ENCODE measurements around the gene THAP11.
"Not testable (repeated sequence)": the region's sequence is repeated elsewhere in the genome, so short reads cannot be mapped to it uniquely, and the experiment has no call there.

THAP11 gene

GRCh38 chr16:67862623-67863583, 20.8 kb downstream of the THAP11 start:
- no peak for DNase-seq

- not testable (repeated sequence) for DNase-seq
These were observed 21.9 kb downstream of the THAP11 start for GRCh38 chr16:67864044-67864443.

DNA sequence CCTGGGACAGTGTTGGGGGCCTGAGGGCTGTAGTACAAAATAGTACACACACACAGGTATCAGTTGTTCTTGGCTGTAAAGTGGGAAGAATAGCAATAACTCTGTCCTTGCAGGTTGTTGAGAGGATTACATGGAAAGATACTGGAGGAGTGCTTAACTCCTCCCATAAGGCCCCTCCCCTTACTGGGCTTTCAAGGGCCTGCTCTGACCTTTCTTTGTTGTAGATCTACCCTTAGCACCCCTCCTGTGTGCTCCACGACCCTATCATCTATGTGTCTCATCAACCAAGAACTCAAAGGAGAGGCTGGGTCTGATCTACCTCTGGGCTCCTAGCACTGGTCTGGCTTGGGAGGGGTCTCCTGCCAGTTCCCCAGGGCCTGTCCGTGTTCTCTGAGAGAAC, 22.5 kb downstream of the THAP11 start:
- DNase-seq, result no peak

DNA sequence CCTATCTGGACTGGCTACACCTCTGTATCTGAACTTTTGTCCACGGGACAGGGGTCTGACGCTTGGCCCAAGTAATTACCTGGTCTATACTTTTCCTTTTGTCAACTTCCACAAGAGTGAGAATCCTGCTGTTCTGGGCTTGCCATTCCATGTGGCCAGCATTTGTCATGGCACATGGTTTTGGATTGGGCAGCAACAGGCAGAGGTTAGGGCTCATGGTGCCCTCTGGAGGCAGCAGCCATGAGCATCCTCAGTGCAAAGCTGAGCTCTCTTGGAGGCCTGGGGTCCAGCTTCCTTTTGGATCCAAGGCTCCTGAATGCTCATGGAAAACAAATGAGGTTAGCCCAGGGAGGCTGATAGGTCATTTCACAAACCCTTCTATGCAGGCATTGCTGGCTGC, 23.2 kb downstream of the THAP11 start:
- peak in 1 of 5 experiments; percentile 33 for DNase-seq

- DNase-seq, result no peak
These were observed 26.2 kb downstream of the THAP11 start for GRCh38 chr16:67868290-67868689.

DNA sequence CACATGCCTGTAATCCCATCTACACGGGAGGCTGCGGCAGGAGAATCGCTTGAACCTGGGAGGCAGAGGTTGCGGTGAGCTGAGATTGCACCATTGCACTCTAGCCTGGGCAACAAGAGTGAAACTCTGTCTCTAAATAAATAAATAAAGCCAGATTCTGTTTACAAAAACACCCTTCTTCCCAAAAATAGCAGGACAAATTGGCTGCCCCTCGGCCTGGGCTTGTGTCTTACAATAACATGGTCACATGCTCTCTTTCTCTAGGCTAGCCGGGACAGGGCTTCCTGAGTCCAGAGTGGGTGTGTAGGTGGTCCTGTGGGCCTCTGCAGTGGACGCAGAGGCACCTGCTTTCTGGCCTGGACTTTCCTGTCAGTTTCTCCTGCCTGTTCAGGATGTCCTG, 27.5 kb downstream of the THAP11 start:
- no peak for DNase-seq

DNA sequence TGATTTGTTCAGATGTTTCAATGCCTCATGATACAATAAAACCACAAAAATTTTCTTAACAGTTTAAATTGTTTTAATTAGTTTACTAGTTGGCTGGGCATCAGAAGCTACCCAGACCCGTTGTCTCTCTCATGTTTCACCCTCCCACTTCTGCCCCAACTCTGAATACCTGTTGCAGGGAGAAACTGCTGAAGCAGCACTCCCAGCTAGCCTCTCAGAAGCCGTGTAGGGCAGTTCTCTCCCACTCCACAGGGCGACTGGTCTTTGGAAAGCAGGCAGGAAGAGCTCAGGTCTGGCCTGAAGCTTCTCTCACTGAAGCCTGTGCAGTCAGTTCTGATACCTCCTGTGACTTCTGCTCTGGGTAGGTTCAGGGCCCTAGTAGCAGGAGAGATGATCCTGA, 29.1 kb downstream of the THAP11 start:
- DNase-seq, result no peak

DNA sequence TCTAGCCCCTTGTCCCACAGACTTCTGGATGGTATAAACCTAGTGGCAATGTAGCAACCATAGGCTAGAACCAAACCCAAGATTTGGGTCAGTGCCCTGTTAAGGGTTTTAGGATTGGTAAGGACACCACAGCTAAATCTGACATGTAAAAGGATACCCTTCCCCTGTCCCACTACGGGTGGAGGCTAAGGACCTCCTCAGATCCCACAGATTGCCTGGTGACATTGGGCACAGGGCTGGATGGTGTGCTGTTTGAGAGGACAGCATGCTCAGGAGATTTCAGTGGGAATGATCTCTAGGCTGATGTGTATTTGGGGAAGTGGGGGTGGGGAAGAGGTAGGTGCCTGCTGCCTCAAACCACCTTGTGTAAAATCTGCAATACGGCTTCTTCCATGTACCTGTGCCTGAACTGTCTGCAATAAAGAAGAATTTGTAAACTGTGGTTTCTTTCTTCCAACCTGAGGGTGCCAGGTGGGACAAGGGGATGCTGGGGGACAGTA, 30.1 kb downstream of the THAP11 start:
- no peak for DNase-seq

DNA sequence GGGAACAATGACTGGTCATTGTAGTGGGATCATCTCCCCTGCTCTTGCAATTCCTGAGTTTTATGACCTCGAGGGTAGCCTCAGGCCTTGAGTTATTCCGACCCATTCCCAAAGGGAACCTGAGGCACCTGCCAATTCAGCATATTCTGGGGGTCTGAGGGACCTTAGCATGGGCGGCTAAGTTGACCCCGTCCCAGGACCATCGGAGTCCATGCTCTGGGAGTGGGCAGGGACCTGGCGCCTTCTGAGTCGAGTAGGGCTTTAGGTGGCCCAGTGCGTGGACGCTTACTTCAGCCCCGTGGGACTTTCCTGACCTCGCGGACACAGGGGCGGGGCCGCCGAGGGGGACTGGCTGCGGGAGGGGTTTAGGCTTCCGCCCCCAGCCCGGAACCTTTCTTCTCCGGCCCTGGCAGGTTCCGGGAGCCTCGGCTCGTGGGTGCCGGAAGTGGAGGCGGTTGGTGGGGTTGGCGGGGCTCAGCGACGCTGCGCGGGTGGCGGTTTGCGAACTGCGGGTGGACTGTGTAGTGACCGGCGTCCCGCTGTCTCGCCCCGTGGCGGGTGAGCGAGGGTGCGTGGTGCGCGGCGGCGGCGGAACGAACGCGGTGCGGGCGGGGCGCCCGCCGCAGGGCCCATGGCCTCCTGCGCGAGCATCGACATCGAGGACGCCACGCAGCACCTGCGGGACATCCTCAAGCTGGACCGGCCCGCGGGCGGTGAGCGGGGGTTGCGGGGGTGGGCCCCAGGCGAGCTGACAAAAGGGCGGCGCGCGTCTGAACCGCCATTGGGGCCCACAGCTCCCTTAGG, 30.7 kb downstream of the THAP11 start, which contains the start of gene EDC4:
TSS of gene EDC4 (plus strand) at position 422 of the 804 bp plus-strand sequence. CDS start at position 632, 210 bp downstream.
- DNase-seq, result peak; percentile 75 to 90 (median 78)

GRCh38 chr16:67873435-67874370, 31.6 kb downstream of the THAP11 start:
- DNase-seq, result no peak

DNA sequence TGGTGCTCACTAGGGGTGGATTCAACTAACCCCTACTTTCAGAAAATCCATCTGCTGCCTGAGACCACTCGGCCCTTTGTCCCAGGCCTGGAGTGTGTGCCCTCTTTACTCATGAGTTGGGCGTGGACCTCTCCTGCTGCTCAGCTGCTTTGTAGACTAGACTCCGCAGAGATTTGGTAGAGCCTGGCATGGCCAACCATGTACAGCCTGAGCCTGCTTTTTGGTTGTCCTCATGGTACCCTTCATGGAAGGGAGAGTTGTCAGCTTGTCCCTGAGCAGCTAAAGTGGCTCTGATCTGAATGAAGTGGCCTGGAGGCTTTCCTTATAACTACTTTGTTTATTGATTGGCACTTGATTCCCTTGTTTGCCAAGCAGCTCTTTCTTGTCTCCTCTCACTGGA, 32.3 kb downstream of the THAP11 start:
- no peak for DNase-seq

GRCh38 chr16:67877064-67877463, 34.9 kb downstream of the THAP11 start:
- no peak for DNase-seq

GRCh38 chr16:67878232-67878631, 36.1 kb downstream of the THAP11 start:
- DNase-seq, result no peak

DNA sequence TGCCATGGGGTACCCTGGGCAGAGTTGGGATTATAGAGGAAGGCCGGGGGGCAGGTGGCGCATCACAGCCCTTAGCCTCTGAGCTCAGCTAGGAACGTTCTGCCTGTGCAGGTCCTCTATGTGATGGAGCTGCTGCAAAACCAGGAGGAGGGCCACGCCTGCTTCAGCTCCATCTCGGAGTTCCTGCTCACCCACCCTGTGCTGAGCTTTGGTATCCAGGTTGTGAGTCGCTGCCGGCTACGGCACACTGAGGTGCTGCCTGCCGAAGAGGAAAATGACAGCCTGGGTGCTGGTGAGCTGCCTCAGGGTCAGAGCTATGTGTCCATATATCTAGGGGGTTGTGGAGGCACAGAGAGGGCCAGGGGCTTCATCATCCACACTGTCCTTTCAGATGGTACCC, 36.7 kb downstream of the THAP11 start:
- no peak for DNase-seq

- no peak for DNase-seq
These were observed 37.3 kb downstream of the THAP11 start for GRCh38 chr16:67879462-67879861.

GRCh38 chr16:67879936-67880335, 37.8 kb downstream of the THAP11 start:
- DNase-seq, result no peak

DNA sequence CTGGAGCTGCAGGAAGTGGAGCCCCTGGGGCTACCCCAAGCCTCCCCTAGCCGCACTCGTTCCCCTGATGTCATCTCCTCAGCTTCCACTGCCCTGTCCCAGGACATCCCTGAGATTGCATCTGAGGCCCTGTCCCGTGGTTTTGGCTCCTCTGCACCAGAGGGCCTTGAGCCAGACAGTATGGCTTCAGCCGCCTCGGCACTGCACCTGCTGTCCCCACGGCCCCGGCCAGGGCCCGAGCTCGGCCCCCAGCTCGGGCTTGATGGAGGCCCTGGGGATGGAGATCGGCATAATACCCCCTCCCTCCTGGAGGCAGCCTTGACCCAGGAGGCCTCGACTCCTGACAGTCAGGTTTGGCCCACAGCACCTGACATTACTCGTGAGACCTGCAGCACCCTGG, 38.5 kb downstream of the THAP11 start:
- DNase-seq, result no peak

DNA sequence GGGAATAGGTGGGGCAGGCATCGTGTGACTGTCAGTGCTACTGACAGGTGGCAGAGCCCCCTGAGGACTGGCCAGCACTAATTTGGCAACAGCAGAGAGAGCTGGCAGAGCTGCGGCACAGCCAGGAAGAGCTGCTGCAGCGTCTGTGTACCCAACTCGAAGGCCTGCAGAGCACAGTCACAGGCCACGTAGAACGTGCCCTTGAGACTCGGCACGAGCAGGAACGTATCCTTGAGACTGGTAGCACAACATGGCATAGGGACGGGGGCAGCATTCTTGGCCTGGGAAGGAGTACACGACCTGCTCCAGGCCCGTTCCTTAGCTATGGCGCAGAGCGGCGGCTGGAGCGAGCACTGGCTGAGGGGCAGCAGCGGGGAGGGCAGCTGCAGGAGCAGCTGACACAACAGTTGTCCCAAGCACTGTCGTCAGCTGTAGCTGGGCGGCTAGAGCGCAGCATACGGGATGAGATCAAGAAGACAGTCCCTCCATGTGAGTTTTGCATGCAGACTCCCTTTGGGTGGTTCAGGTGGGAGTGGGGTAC, 39.6 kb downstream of the THAP11 start:
- DNase-seq, result no peak

DNA sequence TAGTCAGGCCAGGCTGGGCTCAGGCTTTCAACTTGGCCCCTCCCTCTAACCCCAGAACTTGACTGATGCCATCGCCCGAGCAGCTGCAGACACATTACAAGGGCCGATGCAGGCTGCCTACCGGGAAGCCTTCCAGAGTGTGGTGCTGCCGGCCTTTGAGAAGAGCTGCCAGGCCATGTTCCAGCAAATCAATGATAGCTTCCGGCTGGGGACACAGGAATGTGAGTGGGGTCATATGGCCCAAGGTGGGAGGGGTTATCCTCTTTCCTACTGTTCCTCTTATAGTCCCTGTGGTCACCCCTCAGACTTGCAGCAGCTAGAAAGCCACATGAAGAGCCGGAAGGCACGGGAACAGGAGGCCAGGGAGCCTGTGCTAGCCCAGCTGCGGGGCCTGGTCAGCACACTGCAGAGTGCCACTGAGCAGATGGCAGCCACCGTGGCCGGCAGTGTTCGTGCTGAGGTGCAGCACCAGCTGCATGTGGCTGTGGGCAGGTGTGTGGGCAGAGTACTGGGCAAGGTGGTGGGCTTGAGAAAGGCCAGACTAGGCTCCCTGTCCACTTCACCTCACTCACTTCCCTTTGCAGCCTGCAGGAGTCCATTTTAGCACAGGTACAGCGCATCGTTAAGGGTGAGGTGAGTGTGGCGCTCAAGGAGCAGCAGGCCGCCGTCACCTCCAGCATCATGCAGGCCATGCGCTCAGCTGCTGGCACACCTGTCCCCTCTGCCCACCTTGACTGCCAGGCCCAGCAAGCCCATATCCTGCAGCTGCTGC, 40.4 kb downstream of the THAP11 start:
- no peak for DNase-seq

DNA sequence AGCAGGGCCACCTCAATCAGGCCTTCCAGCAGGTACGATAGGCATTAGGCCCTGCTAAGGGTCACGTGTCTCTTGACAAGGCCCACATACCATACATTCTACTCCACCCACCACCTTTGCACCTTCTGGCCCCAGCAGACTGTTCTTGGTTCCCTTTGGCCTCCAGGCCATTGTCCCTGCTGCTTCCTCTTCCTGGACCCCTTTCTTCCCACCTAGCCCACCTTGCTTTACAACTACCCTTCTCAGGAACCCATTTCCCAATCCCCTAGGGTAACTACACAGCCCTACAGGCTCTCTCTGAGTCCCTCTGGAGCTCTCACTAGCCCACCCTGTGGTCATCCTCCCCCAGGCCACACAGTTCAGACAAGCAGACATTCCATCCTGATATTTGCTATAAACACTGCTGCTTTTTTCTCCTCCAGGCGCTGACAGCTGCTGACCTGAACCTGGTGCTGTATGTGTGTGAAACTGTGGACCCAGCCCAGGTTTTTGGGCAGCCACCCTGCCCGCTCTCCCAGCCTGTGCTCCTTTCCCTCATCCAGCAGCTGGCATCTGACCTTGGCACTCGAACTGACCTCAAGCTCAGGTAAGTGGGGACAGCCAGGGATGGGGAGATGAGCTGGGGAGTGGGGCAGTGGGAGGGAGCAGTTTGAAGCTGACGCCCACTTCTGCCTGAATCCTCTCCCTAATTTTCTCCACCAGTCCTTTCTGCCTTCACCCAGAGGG, 41.2 kb downstream of the THAP11 start:
- DNase-seq, result no peak

Data from T-helper 2 cell (primary cell).